ENCODE data around the gene GORASP1. TPM values are rescaled to one million over a fixed set of nuclear protein-coding genes. Genes with fewer than 3 reads are reported as not detected.
A peak's percentile ranks its signal among the peaks of the same experiment; 100 is the strongest.

GORASP1 gene
- polyA plus RNA-seq, 1 donor from 2014 or later = 55.6 TPM

DNA sequence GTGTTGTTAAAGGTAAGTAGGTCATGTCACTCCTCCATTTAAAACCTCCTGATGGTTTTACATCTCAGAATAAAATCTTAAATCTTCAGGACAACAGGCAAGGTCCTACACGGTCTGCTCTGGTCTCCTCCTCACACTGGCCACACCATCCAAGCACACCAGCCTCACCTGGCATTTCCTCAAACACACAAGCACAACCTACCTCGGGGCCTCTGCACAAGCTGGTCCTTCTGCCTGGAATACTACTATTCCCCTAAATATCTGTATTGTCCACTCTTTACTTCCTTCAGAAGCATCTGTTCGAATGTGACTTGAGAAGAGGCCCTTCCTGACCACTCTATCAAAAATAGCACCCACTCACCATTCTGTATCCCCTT is 1.8 kb downstream of the GORASP1 start:
- Histone ChIP-seq H4K20me1 (ENCODE audit: insufficient read depth) (no peaks in the 10 kb centered on the region), H3K9me2 (ENCODE audit: insufficient read depth, low read length) (no peaks in the 10 kb centered on the region), H3K4me2 (ENCODE audit: low read length) (peak overlapping the region; percentile 82), H3K27me3 (ENCODE audit: insufficient read depth, low read depth, low read length) (no peaks in the 10 kb centered on the region), H3K36me3 (ENCODE audit: insufficient read depth, low read length) (no peaks in the 10 kb centered on the region), H3F3A (ENCODE audit: insufficient read depth, low read length, poor library complexity, severe bottlenecking) (peaks cover 4% of the 10 kb centered on the region), H2AFZ (ENCODE audit: low read depth, low read length) (no peak overlapping the region), H3K9ac (ENCODE audit: low read length) (peak overlapping the region; percentile 83), H3K9me3 (ENCODE audit: low read length) (no peaks in the 10 kb centered on the region), H3K4me3 (ENCODE audit: low read length) (peak overlapping the region; percentile 99), H3K27ac (ENCODE audit: low read length) (no peak overlapping the region), H3K79me2 (replicated peaks; ENCODE audit: insufficient read depth, low read length) (peaks cover 21% of the 10 kb centered on the region)
- TF ChIP-seq, protein P1, sequence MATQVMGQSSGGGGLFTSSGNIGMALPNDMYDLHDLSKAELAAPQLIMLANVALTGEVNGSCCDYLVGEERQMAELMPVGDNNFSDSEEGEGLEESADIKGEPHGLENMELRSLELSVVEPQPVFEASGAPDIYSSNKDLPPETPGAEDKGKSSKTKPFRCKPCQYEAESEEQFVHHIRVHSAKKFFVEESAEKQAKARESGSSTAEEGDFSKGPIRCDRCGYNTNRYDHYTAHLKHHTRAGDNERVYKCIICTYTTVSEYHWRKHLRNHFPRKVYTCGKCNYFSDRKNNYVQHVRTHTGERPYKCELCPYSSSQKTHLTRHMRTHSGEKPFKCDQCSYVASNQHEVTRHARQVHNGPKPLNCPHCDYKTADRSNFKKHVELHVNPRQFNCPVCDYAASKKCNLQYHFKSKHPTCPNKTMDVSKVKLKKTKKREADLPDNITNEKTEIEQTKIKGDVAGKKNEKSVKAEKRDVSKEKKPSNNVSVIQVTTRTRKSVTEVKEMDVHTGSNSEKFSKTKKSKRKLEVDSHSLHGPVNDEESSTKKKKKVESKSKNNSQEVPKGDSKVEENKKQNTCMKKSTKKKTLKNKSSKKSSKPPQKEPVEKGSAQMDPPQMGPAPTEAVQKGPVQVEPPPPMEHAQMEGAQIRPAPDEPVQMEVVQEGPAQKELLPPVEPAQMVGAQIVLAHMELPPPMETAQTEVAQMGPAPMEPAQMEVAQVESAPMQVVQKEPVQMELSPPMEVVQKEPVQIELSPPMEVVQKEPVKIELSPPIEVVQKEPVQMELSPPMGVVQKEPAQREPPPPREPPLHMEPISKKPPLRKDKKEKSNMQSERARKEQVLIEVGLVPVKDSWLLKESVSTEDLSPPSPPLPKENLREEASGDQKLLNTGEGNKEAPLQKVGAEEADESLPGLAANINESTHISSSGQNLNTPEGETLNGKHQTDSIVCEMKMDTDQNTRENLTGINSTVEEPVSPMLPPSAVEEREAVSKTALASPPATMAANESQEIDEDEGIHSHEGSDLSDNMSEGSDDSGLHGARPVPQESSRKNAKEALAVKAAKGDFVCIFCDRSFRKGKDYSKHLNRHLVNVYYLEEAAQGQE (IDR thresholded peaks at IDR 0.05; ENCODE audit: borderline replicate concordance) = no peak
- TF ChIP-seq EZH2 (IDR thresholded peaks at IDR 0.05; ENCODE audit: borderline replicate concordance, insufficient read depth, low read length, poor library complexity, severe bottlenecking) (no peak), SMC3 (conservative IDR thresholded peaks at IDR 0.05; ENCODE audit: poor library complexity) (no peak), EP300 (conservative IDR thresholded peaks at IDR 0.05; ENCODE audit: poor library complexity, severe bottlenecking) (no peak), MXI1 (conservative IDR thresholded peaks at IDR 0.05; ENCODE audit: poor library complexity, severe bottlenecking) (no peak), TAF1 (IDR thresholded peaks at IDR 0.05; ENCODE audit: low read depth) (no peak), RAD21 (conservative IDR thresholded peaks at IDR 0.05) (no peak), POLR2AphosphoS5 (IDR thresholded peaks at IDR 0.05) (no peak)
- TF ChIP-seq, protein P2, sequence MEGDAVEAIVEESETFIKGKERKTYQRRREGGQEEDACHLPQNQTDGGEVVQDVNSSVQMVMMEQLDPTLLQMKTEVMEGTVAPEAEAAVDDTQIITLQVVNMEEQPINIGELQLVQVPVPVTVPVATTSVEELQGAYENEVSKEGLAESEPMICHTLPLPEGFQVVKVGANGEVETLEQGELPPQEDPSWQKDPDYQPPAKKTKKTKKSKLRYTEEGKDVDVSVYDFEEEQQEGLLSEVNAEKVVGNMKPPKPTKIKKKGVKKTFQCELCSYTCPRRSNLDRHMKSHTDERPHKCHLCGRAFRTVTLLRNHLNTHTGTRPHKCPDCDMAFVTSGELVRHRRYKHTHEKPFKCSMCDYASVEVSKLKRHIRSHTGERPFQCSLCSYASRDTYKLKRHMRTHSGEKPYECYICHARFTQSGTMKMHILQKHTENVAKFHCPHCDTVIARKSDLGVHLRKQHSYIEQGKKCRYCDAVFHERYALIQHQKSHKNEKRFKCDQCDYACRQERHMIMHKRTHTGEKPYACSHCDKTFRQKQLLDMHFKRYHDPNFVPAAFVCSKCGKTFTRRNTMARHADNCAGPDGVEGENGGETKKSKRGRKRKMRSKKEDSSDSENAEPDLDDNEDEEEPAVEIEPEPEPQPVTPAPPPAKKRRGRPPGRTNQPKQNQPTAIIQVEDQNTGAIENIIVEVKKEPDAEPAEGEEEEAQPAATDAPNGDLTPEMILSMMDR (IDR thresholded peaks at IDR 0.05; ENCODE audit: poor library complexity, severe bottlenecking) = no peak

DNA sequence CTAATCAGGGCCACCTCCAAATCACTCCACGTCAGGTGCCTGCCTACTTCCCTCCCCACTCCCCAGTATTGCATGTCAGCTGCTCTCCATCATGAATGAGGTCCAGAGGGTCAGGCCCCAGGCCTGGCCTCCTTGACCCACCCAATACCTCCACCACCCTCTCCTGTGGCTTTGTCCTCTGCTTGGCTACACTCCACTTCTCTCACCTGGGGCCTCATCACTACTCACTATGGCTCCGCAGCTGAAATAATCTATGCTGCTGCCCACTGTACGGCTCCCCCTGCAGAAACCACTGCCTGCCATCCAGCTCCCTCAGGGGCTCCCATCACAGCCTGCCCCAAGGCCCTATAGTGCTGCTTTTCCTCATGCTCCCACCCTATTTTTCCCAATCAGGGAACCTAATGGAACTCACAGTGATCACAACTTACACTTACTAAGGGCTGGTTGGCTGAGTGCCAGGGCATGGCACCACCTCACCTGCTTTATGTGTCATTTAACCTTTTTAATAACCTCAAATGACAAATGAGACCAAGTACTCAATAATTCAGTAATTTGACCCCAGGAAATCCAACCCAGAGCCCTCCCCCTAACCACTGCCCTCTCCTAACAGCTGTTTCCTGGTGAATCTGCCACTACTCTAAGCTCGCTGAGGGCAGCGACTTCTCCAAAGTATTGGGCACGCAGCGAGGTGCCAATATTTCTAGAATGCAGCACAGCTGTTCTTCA is 2.3 kb downstream of the GORASP1 start:
- H3K27me3 ChIP-seq (ENCODE audit: insufficient read depth, low read depth, low read length) = no peaks in the 10 kb centered on the region
- no peak overlapping the region for H2AFZ ChIP-seq (ENCODE audit: low read depth, low read length)
- H3K9me3 ChIP-seq (ENCODE audit: low read length) = no peaks in the 10 kb centered on the region
- peak overlapping the region; percentile 99 for H3K4me3 ChIP-seq (ENCODE audit: low read length)
- H3K79me2 ChIP-seq (replicated peaks; ENCODE audit: insufficient read depth, low read length) = peaks cover 21% of the 10 kb centered on the region
- TF ChIP-seq POLR2AphosphoS5 (IDR thresholded peaks at IDR 0.05) (no peak), SMC3 (conservative IDR thresholded peaks at IDR 0.05; ENCODE audit: poor library complexity) (no peak)
- peaks cover 4% of the 10 kb centered on the region for H3F3A ChIP-seq (ENCODE audit: insufficient read depth, low read length, poor library complexity, severe bottlenecking)
- no peak overlapping the region for H3K27ac ChIP-seq (ENCODE audit: low read length)
- H3K9me2 ChIP-seq (ENCODE audit: insufficient read depth, low read length) = no peaks in the 10 kb centered on the region
- no peaks in the 10 kb centered on the region for H4K20me1 ChIP-seq (ENCODE audit: insufficient read depth)
- no peak overlapping the region for H3K9ac ChIP-seq (ENCODE audit: low read length)
- peak overlapping the region; percentile 82 for H3K4me2 ChIP-seq (ENCODE audit: low read length)
- H3K36me3 ChIP-seq (ENCODE audit: insufficient read depth, low read length) = no peaks in the 10 kb centered on the region
